ENCODE measurements around the gene ZNF8.
"Not testable (repeated sequence)": the region's sequence is repeated elsewhere in the genome, so short reads cannot be mapped to it uniquely, and the experiment has no call there.

The ZNF8 gene

DNA sequence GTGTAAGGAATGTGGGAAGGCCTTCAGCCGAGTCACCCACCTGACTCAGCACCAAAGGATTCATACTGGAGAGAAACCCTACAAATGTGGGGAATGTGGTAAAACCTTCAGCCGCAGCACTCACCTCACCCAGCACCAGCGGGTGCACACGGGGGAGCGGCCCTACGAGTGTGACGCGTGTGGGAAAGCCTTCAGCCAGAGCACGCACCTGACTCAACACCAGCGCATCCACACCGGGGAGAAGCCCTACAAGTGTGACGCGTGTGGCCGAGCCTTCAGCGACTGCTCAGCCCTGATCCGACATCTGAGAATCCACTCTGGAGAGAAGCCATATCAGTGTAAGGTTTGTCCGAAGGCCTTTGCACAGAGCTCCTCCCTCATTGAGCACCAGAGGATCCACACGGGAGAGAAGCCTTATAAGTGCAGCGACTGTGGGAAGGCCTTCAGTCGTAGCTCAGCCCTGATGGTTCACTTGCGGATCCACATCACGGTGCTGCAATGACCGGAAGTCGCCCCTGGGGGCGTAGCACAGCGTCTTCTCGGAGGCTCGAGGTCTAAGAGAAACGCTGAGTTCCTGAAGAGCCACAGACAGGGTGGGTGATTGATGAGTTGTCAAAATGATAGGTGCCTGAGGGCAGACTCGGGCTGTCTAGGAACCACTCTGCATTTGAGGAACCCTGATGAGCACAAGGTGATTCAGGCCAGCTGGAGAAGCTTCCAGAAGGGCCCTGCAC is 60.2 kb downstream of the ZNF8 start:
- DNase-seq, result no peak

DNA sequence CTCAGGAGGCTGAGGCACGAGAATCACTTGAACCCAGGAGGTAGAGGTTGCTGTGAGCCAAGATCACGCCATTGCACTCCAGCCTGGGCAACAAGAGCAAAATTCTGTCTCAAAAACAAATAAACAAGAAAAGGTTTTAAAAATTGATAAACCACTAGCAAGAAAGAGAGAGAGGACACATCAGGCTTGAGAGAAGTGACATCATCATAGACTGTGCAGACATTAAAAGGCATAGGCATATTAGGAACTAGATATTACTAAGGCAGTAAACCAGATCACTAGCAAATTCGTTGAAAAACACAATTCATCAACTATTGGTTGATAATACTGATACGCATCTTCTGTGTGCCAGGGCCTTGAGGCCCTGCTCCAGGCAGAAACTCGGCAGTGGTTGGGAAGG is 66.8 kb downstream of the ZNF8 start:
- DNase-seq, result no peak

DNA sequence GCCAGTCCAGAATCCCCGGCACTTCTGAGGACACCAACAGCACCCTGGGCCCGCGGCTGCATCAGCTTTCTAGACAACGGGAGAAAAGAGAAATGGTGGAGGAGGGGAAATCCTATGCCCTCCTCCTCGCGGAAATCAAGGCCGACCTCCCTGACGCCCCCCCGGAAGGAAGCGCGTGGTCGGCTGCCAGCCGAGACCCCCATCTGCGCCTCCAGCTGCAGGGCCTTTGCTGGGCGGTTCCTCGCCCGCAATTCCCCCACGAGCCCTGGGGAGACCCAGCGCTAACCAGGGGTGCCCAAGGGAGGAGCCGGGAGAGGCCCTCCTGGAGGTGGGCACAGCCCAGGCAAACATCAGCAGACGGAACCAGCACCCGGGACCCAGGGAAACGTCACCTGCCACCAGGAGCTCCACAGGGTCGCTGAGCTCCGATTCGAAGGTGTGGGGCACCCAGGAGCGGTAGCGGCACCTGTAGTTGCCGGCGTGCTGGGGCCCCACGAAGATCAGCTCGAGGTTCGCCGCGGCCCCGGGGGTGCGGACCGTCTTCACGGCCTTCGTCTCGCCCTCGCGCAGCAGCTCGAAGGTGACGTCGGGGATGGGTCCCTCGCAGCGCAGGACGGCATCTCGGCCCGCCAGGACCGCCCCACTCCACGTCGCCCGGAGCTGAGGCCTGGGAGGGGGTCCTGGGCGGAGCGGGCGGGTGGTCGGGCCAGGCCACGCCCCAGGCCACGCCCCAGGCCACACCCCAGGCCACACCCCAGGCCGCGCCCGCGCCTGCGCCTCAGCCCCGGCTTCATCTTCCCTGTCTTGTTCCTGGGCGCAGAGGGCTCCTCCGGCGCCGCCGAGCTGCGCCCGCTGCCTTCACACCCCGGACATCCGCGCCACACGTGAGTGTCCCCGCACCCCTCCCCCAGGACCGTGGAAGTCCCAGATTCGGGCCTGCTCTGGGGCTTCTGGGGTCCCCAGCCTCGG is 68.5 kb downstream of the ZNF8 start:
- peak; percentile 15 for DNase-seq

DNA sequence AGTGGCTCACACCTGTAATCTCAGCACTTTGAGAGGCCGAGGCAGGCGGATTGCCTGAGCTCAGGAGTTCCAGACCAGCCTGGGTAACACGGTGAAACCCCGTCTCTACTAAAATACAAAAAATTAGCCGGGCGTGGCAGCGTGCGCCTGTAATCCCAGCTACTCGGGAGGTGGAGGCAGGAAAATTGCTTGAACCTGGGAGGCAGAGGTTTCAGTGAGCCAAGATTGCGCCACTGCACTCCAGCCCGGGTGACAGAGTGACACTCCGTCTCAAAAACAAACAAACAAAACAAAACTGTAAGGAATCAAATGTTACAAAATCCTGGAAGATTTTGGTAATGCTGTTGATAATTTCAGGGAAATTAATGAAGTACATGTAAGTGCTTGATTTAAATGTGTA is 69.3 kb downstream of the ZNF8 start:
- not testable (repeated sequence) for DNase-seq

DNA sequence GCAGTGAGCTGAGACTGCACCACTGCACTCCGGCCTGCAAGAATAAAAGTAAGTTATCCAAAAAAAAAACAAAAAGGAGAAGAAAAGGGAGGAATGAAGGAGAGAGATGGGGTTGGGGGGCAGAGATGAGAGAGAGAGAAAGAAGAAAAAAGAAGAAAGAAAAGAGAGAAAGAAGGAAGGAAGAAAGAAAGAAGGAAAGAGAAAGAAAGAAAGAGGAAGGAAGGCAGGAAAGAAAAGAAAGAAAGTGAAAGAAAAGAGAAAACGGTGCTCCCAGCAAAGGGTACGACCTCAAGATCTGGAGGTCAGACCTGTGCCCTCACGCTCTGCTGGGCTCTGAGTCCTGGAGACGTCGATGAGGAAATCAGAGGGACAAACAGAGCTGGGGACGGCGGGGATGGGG is 70.8 kb downstream of the ZNF8 start:
- no peak for DNase-seq

DNA sequence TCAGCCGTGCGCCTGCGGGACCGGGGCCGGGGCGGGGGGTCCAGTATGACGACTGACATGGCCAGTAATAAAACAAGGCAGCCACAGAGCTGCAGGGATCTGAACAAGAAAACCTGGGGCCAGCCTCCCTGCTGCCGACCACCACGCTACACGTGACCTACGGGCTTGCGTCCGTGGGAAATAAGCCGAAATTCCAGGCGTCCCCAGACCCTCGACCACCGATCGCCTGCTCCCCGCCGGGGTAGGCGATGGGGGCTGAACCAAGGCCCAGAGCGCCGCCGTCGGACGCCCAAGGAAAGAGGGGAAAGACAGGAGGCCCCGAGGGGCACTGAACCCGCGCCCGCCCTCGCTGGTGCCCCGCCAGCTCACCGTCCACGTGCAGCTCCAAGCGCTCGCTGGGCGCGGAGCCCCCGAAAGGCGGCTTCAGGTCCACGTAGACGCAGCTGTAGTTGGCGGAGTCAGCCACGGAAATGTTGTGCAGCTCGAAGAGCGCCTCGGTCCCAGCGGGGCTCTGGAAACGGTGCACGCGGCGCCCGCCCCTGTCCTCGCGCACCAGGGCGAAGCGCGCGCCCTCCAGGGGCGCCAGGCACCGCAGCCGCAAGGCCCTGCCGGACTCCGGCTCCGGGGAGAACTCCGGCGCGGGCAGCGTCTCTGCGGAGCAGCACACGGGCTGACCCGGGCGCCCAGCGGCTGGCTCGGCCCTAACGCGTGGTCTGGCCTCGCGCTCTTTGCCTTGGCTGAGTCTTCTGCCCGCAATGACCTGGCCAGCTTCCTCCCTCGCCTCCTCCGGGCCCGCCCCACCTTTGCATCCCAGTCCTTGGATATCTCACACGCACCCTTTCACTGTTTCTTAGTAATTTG is 71.5 kb downstream of the ZNF8 start:
- no peak for DNase-seq

DNA sequence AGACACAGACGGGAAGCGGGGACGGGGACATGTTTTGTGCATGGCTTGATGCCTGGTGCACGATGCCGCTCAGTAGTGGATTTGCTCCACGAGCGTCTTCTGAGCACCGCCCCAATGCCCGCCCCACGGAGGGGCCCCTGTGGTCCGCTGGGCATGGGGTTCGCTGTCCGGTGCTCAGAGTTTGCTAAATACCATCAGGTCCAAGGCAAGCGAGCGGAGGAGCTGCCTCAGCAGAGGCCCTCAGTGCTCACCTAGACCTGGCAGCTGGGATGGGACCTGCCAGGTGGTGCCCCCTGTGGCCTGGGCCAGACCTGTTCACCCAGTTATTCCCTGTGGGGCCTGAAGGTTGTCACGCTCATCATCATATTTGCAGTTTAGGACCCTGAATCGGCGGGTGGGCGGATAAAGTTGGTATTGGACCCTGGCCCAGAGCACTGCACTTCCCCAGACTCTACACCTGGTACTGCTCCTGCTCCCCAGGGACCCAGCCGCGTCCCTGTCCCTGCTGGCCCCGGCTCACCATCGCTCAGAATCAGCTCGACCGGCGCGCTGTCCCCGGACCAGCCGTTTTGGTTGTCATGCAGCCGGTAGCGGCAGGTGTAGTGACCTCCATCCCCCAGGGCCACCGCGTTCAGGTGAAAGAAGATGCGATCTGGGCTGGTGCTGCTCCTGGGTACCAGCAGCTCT is 72.3 kb downstream of the ZNF8 start:
- no peak for DNase-seq

DNA sequence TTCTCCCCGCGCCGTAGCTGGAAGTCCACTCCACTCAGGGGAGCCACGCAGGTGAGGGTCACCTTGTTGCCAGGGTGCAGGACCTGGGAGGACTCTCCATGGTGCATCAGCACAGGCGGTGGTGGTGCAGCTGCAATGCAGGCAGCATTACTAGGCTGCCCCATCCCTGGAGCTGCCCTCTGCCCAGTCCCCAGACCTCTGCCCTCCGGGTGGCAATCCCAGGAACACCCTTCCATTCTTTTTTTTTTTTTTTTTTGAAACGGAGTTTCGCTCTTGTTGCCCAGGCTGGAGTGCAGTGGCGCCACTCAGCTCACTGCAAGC is 72.8 kb downstream of the ZNF8 start:
- DNase-seq, result no peak

DNA sequence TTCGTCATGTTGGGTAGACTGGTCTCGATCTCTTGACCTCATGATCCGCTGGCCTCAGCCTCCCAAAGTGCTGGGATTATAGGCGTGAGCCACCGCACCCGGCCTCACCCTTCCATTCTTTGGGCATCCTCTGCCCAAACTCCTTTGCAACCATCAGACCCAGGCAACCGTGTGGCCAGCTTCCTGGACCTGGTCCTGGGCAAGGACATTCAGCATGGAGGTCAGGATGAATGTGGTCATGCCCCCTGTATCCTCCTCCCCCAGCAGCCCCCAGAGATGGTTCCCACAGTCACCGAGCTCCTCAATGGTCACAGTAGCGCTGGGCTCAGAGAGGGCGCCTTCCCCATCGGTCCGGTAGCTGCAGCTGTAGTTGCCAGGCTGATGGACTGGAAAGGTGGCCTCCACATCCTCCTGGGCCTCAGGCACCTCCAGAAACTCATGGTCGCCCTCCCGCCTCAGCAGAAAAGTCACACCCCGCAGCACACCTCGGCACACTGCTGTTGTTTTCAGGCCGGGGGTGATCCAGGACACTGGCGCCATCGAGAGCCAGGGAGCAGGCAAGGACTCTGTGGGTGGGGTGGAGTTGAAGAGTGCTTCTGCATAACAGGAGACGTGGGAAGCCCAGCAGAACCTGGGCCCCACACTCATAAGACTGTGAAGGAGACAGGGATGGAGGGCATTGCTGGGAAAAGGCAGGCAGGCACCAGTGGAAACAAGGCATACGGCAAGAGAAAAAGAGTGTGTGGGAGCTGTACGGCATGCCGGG is 73.4 kb downstream of the ZNF8 start:
- no peak for DNase-seq

All from NCI-H1105 (cell line).